HepG2 (cell line): ENCODE results near the gene CTNNBL1. TPM values are rescaled to one million over a fixed set of nuclear protein-coding genes. Genes with fewer than 3 reads are reported as not detected.

Source experiments
- DNMT1 ChIP-seq: sonication (generic); formaldehyde crosslinking; IDR thresholded peaks from 2 replicates; pipeline ENCODE4 v1.5.1; 2020; ENCODE audit warnings: mild to moderate bottlenecking, missing genetic modification reagents
- EP300 ChIP-seq, 3 experiments: sonication (generic) in 1 of 3; formaldehyde crosslinking in 1 of 3; IDR thresholded peaks; 2 replicates each; pipeline versions ENCODE4 v1.5.1 to v1.6.1; 2011 to 2020; ENCODE audit warnings: low read depth in 2 of 3, low read length in 2 of 3, borderline replicate concordance in 1 of 3, improper control_type of control experiment in 1 of 3, mild to moderate bottlenecking in 1 of 3, missing genetic modification reagents in 1 of 3, moderate library complexity in 1 of 3
- FOXP4 ChIP-seq: sonication (generic); formaldehyde crosslinking; IDR thresholded peaks from 2 replicates; pipeline ENCODE4 v1.4.0; 2020; ENCODE audit warnings: missing genetic modification reagents
- HIVEP1 ChIP-seq: sonication (generic); formaldehyde crosslinking; IDR thresholded peaks from 2 replicates; pipeline ENCODE4 v1.4.0; 2020; ENCODE audit warnings: mild to moderate bottlenecking, missing genetic modification reagents
- HNF1A ChIP-seq, 2 experiments: sonication (generic) in 1 of 2; formaldehyde crosslinking in 1 of 2; IDR thresholded peaks; 2 replicates each; pipeline versions ENCODE4 v1.4.0 to v1.6.1; 2016 to 2020; ENCODE audit warnings: borderline replicate concordance in 1 of 2, low read depth in 1 of 2, mild to moderate bottlenecking in 1 of 2, missing genetic modification reagents in 1 of 2
- HNF1B ChIP-seq: sonication (generic); formaldehyde crosslinking; IDR thresholded peaks from 2 replicates; pipeline ENCODE4 v1.5.1; 2020; ENCODE audit warnings: mild to moderate bottlenecking, moderate library complexity, missing genetic modification reagents
- HOXA3 ChIP-seq: sonication (generic); formaldehyde crosslinking; IDR thresholded peaks from 2 replicates; pipeline ENCODE4 v1.5.0; 2020; ENCODE audit warnings: missing genetic modification reagents
- ISL2 ChIP-seq: sonication (generic); formaldehyde crosslinking; IDR thresholded peaks from 2 replicates; pipeline ENCODE4 v1.5.0; 2020; ENCODE audit warnings: missing genetic modification reagents
- MTA1 ChIP-seq: sonication (generic); formaldehyde crosslinking; IDR thresholded peaks from 2 replicates; pipeline ENCODE4 v1.4.0; 2020; ENCODE audit warnings: missing genetic modification reagents, mild to moderate bottlenecking, borderline replicate concordance
- NR1H2 ChIP-seq: sonication (generic); formaldehyde crosslinking; IDR thresholded peaks from 2 replicates; pipeline ENCODE4 v1.8.1; 2022; ENCODE audit warnings: low read depth, missing genetic modification reagents, borderline replicate concordance
- PHF21A ChIP-seq: sonication (generic); formaldehyde crosslinking; IDR thresholded peaks from 2 replicates; pipeline ENCODE4 v1.5.0; 2020; ENCODE audit warnings: mild to moderate bottlenecking, missing genetic modification reagents
- POLR2AphosphoS5 ChIP-seq: IDR thresholded peaks from 2 replicates; pipeline ENCODE4 v1.6.1; 2012; ENCODE audit warnings: low read depth, low read length
- PRDM10 ChIP-seq: sonication (generic); formaldehyde crosslinking; IDR thresholded peaks from 2 replicates; pipeline ENCODE4 v1.4.0; 2020; ENCODE audit warnings: low read depth, missing genetic modification reagents
- SOX6 ChIP-seq, 2 experiments: fragments of 450-650 bp in 1 of 2; sonication (generic) in 1 of 2; formaldehyde crosslinking in 1 of 2; IDR thresholded peaks; 2 replicates each; pipeline versions ENCODE4 v1.4.0 to v1.6.1; 2017 to 2020; ENCODE audit warnings: antibody characterized with exemption in 1 of 2, mild to moderate bottlenecking in 1 of 2, missing genetic modification reagents in 1 of 2
- ZBTB7A ChIP-seq: sonication (generic); formaldehyde crosslinking; IDR thresholded peaks from 2 replicates; pipeline ENCODE4 v1.8.0; 2022; ENCODE audit warnings: mild to moderate bottlenecking, missing genetic modification reagents
- ZSCAN25 ChIP-seq: sonication (generic); formaldehyde crosslinking; IDR thresholded peaks from 2 replicates; pipeline ENCODE4 v1.8.0; 2022; ENCODE audit warnings: mild to moderate bottlenecking, missing genetic modification reagents
- polyA plus RNA-seq, 8 experiments: library from polyadenylated mRNA; depleted of rRNA in 3 of 8; stranded (reverse) in 7 of 8; unstranded in 1 of 8; fragments of >200 nt; fragmentation: Illumina TruSeq in 4 of 8; extraction: Trizol in 4 of 8; gene quantifications; 2 replicates each; pipeline versions ENCODE4 v1.2.1 to v1.2.3, GENCODE V29; 2011 to 2016; ENCODE audit warnings: low read depth in 4 of 8, missing spikeins in 1 of 8, mixed read lengths in 1 of 8; ENCODE audit not compliant: insufficient read depth in 1 of 8
- total RNA-seq, 5 experiments: library from RNA; depleted of rRNA; stranded (reverse); fragments of >200 nt; fragmentation: Illumina TruSeq; extraction: Trizol; gene quantifications; 2 replicates each; pipeline ENCODE4 v1.2.3, GENCODE V29; 2016; ENCODE audit warnings: low read depth in 1 of 5

Gene CTNNBL1
- total and polyA plus RNA-seq, 2 of the 13 experiments (the other 11 are each of a cell fraction or from before 2014, with no cell fraction given): 49.3 to 94.6 TPM

- peak; percentile 80 for TF ChIP-seq HNF1A (IDR thresholded peaks at IDR 0.05; ENCODE audit: low read depth)
- no peak; the same call in 1 of the 2 replicates for TF ChIP-seq HNF1A (CRISPR knock-in tag; IDR thresholded peaks at IDR 0.05; ENCODE audit: borderline replicate concordance)
- TF ChIP-seq NR1H2 (CRISPR knock-in tag): no peak
- TF ChIP-seq FOXP4: peak; percentile 26; the same call in 1 of the 2 replicates
- no peak for TF ChIP-seq PRDM10
- TF ChIP-seq SOX6 (IDR thresholded peaks at IDR 0.05): no peak
- peak; percentile 69; the same call in 1 of the 2 replicates for TF ChIP-seq SOX6 (CRISPR knock-in tag; IDR thresholded peaks at IDR 0.05)
- TF ChIP-seq POLR2AphosphoS5: no peak
- peak; percentile 64; the same call in 1 of the 2 replicates for TF ChIP-seq ISL2
- no peak for TF ChIP-seq ZSCAN25 (CRISPR knock-in tag)
- TF ChIP-seq HOXA3 (CRISPR knock-in tag): 0 out of 2 replicates have a peak, but pooled peaks have one; percentile 19
- peak; percentile 21; the same call in 1 of the 2 replicates for TF ChIP-seq ZBTB7A
- TF ChIP-seq PHF21A (CRISPR knock-in tag): peak; percentile 48; the same call in 1 of the 2 replicates
- no peak for TF ChIP-seq HIVEP1 (CRISPR knock-in tag)
- TF ChIP-seq HNF1B: peak; percentile 38; the same call in 1 of the 2 replicates
- TF ChIP-seq MTA1 (CRISPR knock-in tag): no peak
- TF ChIP-seq EP300 (IDR thresholded peaks at IDR 0.05; ENCODE audit: low read depth in 2 of 2, low read length in 2 of 2): peak in 1 of 2 experiments; percentile 61; a peak in 1 of 4 replicates
- TF ChIP-seq EP300 (CRISPR knock-in tag; IDR thresholded peaks at IDR 0.05; ENCODE audit: borderline replicate concordance): no peak
- TF ChIP-seq DNMT1 (CRISPR knock-in tag): no peak
Measured at GRCh38 chr20:37673444-37673843, 20.4 kb upstream of the CTNNBL1 start (continued).
